ENCODE data around the gene MAST2.

GRCh38 chr1:45929257-45929687 is 125.9 kb downstream of the MAST2 start:
- TF ChIP-seq CTCF (IDR thresholded peaks at IDR 0.05; ENCODE audit: extremely low read depth in 1 of 2, insufficient read depth in 1 of 2, low read depth in 1 of 2, low read length in 2 of 2) = no peak
- no peak for TF ChIP-seq EZH2 (IDR thresholded peaks at IDR 0.05; ENCODE audit: borderline replicate concordance, low read depth, low read length, severe bottlenecking)
- TF ChIP-seq MAX (IDR thresholded peaks at IDR 0.05; ENCODE audit: insufficient read depth, insufficient read length) = no peak
- TF ChIP-seq POLR2A (IDR thresholded peaks at IDR 0.05; ENCODE audit: low read depth, low read length) = no peak

All from endothelial cell of umbilical vein (primary cell).